ENCODE measurements around the gene NRXN3.

Gene NRXN3

DNA sequence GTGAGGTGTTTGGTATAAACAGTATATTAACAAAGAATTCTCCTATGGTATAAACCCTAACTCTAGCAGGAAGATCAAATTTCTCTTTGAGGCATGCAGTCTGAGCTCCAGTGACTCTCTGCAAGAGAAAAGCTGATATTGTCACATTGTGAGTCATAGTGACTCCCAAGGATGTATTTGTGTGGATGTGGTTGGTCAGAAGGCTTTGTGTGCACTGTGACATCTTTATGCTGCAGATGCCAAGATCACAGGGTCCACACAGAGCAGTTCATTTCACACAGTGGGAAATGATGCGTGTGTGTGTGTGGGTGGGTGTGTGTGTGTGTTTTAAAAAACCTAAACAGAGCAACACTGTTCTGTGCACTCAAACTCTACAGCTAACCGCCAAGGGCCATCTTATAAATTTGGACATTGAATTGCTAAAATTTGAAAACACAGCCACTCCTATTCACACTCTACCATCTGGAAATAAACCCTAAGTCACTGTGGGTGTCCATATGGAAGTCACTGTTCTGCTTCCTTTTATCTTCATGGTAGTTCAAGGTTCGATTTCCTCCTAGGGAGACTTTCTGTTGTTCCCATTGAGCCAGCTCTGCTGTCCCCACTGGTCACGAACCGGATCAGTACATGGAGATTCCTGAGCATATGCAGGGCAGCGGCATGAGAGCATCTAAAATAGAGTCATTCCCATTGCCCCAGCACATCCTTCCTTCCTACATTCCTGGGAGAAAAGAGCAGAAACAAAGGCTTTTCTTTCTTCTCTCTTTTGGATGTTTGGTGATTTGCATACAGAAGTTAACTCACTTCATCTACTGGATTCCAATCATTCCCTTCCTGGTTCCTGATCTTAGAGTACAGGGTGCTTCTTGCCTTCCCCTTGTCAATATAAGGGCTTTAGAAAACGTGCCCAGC, 1313.6 kb downstream of the NRXN3 start:
- ChIA-PET CTCF (no interaction called here), POLR2A (no interaction called here)
- TF ChIP-seq, protein P1, sequence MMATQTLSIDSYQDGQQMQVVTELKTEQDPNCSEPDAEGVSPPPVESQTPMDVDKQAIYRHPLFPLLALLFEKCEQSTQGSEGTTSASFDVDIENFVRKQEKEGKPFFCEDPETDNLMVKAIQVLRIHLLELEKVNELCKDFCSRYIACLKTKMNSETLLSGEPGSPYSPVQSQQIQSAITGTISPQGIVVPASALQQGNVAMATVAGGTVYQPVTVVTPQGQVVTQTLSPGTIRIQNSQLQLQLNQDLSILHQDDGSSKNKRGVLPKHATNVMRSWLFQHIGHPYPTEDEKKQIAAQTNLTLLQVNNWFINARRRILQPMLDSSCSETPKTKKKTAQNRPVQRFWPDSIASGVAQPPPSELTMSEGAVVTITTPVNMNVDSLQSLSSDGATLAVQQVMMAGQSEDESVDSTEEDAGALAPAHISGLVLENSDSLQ (IDR thresholded peaks at IDR 0.05), result no peak
- TF ChIP-seq L3MBTL2 (conservative IDR thresholded peaks at IDR 0.05) (no peak), LEF1 (IDR thresholded peaks at IDR 0.05; ENCODE audit: borderline replicate concordance) (no peak), NFRKB (IDR thresholded peaks at IDR 0.05) (no peak), SUZ12 (IDR thresholded peaks at IDR 0.05) (no peak), BHLHE40 (IDR thresholded peaks at IDR 0.05; ENCODE audit: borderline replicate concordance) (no peak), ARNT (IDR thresholded peaks at IDR 0.05) (no peak)
- no peak for DNase-seq (ENCODE audit: extremely low spot score)

DNA sequence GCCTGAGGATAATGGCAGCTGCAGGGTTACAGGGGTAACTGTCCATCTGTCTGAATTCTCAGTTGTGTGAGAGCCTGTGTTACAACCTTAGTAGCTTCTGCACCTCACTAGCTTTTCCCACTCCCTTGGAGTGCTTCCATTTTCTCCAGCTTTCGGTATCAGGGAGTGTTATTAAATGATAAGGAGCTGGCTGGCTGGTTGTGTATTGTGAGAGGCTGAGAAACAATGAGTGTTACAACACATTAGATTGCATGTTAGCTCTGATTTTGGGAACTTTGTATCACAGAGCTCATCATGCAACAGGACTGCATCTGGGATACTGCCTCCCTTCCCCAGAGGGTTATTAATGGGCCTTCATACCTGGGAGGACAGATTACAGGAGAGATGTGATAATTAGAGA, 1317.5 kb downstream of the NRXN3 start:
- POLR2A ChIA-PET, result no interaction called here
- DNase-seq (ENCODE audit: extremely low spot score), result no peak
- TF ChIP-seq BHLHE40 (IDR thresholded peaks at IDR 0.05; ENCODE audit: borderline replicate concordance) (no peak), FOXA1 (IDR thresholded peaks at IDR 0.05) (no peak), FOXM1 (IDR thresholded peaks at IDR 0.05; ENCODE audit: borderline replicate concordance) (no peak), NFRKB (IDR thresholded peaks at IDR 0.05) (no peak), ZNF384 (IDR thresholded peaks at IDR 0.05) (no peak), ELF4 (IDR thresholded peaks at IDR 0.05) (no peak)
- CTCF ChIA-PET, result no interaction called here

DNA sequence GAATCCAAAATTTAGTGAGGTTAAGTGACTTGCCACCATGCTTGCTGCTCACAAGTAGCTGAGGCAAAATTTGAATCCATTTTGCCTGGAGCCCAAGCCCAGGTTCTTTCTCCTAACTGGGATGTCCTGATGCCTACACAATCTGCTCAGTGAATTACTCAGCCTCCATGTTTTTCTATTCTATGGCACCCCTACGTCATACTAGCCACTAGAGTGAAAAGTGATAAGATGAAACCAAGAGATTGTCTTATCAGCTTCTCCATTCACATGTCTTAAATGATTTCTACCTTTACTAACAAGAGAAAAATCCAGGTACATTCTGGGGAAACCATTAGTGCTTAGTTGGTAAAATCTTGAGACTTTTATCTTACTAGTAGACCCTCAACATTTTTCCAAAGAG, 1321.0 kb downstream of the NRXN3 start:
- POLR2A ChIA-PET, result no interaction called here
- TF ChIP-seq ARNT (IDR thresholded peaks at IDR 0.05) (no peak), L3MBTL2 (conservative IDR thresholded peaks at IDR 0.05) (no peak), ZNF384 (IDR thresholded peaks at IDR 0.05) (no peak), SP1 (IDR thresholded peaks at IDR 0.05) (no peak), LEF1 (IDR thresholded peaks at IDR 0.05; ENCODE audit: borderline replicate concordance) (no peak), HDGF (IDR thresholded peaks at IDR 0.05; ENCODE audit: borderline replicate concordance) (no peak), NFRKB (IDR thresholded peaks at IDR 0.05) (no peak), ELF4 (IDR thresholded peaks at IDR 0.05) (no peak)
- TF ChIP-seq, protein P1 (IDR thresholded peaks at IDR 0.05), result no peak
- CTCF ChIA-PET, result no interaction called here
- DNase-seq (ENCODE audit: extremely low spot score), result no peak

DNA sequence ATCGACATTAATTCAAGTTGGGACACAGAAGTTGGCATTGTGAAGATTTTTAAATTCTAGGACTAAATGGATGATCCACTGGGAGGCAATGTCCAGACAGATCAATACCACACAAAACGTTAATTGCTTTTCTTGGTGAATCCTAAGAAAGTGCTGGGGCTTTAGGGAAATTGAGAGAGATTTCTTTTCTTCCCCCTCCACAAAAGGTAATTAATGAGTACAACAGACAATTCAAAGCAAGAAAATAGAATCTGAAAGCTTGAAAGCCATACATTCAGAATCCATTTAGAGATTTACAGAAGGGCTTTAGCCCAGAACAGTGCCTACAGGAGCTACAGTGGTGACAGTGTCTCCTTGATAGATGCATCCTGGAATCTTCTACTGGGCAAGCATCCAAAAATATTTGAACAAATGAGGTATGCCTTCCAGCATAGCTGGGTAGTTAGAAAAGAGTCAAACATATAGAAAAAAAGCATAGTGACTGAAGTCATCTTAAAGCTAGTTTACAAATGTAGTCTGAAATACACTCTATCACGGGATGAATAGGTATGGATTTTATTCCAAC, 1323.0 kb downstream of the NRXN3 start:
- TF ChIP-seq HDGF (IDR thresholded peaks at IDR 0.05; ENCODE audit: borderline replicate concordance), result no peak
- TF ChIP-seq, protein P1 (IDR thresholded peaks at IDR 0.05), result no peak
- CTCF ChIA-PET, result no interaction called here
- POLR2A ChIA-PET, result no interaction called here
- DNase-seq (ENCODE audit: extremely low spot score), result no peak

DNA sequence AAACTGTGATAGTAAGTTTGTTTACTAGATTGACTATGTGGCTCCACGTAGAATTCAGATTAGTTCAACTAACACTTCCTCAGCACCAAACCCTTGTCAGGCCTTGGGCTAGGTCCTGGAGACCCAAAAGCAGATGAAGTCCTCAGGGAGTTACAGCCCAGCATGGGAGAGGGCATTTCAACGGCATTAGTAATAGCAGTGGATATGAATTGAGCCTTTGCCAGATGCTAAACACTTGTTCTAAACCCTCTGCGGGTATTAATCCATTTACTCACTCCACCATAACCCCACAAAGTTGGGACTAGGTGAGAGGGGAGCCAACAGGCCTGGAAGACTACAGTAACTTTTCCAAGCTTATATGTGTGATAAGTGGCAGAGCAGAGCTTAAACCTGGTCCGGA, 1326.5 kb downstream of the NRXN3 start:
- CTCF ChIA-PET, result no interaction called here
- POLR2A ChIA-PET, result no interaction called here
- DNase-seq (ENCODE audit: extremely low spot score), result no peak
- TF ChIP-seq HDGF (IDR thresholded peaks at IDR 0.05; ENCODE audit: borderline replicate concordance) (no peak), CTBP1 (IDR thresholded peaks at IDR 0.05; ENCODE audit: borderline replicate concordance) (no peak), SP1 (IDR thresholded peaks at IDR 0.05) (no peak), ARNT (IDR thresholded peaks at IDR 0.05) (no peak), FOXK2 (IDR thresholded peaks at IDR 0.05) (no peak), TARDBP (IDR thresholded peaks at IDR 0.05) (no peak), FOXM1 (IDR thresholded peaks at IDR 0.05; ENCODE audit: borderline replicate concordance) (no peak), L3MBTL2 (conservative IDR thresholded peaks at IDR 0.05) (no peak)

DNA sequence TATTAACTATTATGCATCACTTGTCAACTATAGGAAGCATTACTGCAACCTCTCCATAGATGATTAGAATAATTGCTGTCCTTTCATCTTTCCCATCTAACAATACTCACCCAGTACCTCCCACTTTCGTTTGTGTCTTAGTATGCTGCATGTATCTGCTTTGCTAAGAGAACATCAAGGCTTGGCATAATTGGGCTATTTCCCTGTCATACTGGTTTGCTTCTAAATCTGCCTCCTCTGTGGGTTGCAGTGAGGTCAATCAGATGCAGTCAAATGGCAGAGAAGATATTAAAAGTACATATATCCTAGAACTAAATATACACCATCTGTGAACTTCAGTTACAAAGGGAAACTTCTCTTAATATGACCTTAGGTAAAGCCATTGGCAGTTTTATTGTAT, 1330.3 kb downstream of the NRXN3 start:
- ChIA-PET POLR2A (no interaction called here), CTCF (interaction anchor here (0.9 kb wide), 1 partner anchor 44 kb away, joined by 3 read pairs; no protein-coding TSS in a partner anchor)
- TF ChIP-seq, protein P1 (IDR thresholded peaks at IDR 0.05), result no peak
- TF ChIP-seq LEF1 (IDR thresholded peaks at IDR 0.05; ENCODE audit: borderline replicate concordance) (no peak), CTBP1 (IDR thresholded peaks at IDR 0.05; ENCODE audit: borderline replicate concordance) (no peak), ELF4 (IDR thresholded peaks at IDR 0.05) (no peak)
- no peak for DNase-seq (ENCODE audit: extremely low spot score)

Measured in HEK293T (cell line).